ENCODE measurements around the gene MEGF6. TPM values are rescaled to one million over a fixed set of nuclear protein-coding genes. Genes with fewer than 3 reads are reported as not detected.

MEGF6 gene
- polyA plus RNA-seq, 12 donors = 6.0 to 59.7 (median 11.5) TPM; not detected in 1

GRCh38 chr1:3505161-3505560 is 106.1 kb downstream of the MEGF6 start:
- no peak for DNase-seq

DNA sequence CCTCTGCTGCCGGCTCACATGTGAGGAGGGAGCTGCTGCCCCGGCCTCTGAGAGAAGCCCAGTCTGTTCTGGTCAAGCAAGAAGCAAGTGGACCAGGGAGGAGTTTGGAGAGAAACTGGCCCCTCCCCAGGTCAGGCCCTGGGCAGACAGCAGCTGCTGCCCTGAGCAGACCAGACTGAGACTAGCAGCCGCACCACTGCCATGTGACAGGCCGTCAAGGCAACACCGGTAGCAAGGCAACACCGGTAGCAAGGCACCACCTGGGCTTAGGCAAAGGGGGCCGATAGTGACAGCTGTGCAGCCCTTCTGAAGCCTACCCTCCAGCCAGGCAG is 106.5 kb downstream of the MEGF6 start:
- no peak for DNase-seq

DNA sequence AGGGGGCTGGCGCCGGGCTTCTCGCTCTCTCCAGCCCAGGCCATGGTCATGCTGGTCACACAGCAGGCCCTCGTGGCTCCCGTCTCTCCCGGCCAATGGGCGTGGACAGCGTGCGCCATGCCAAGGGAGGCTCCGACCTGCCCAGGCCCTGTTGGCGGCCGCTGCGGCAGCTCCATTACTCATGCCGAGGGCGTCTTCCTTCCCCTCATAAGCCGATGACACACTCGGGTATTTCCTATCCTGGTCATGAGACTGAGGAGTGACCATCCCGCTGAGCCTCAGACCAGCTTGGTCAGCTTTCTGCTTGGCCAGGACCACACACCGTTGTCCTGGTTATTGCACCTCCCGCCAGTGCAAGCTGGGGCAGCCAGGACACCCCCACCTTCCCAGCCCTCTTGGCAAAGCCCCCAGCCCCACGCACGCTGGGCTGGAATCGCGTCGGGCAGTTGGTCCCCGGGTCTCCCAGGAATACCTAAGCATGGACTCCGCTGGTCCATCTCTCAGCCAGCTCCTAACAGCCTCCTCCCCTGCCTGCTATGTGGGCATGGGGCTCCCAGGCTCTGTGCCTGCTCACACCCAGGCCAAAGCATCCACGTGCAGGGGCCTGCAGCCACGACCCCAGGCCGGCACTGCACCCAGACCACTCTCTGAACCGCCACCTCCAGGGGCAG is 107.0 kb downstream of the MEGF6 start:
- no peak for DNase-seq

DNA sequence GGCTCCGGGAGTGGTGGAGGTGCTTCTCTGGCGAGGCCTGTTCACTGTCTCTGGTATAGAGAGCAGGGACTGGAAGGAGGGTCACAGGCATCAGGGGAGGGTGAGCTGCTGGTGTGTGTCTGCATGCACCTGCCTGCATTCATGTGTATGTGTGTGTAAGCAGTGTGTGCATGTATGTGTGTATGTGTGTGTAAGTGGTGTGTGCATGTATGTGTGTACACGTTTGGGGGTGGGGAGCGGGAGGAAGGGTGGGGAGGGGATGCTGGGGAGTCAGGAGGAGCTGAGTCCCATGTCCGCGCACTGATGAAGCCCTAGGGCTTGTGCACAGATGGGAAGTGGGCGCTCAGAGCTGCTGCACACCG is 107.8 kb downstream of the MEGF6 start:
- no peak for DNase-seq

- DNase-seq = no peak
Observed at GRCh38 chr1:3502641-3503524, 108.4 kb downstream of the MEGF6 start.

- DNase-seq = peak; percentile 48
Observed at GRCh38 chr1:3501856-3502640, 109.3 kb downstream of the MEGF6 start.

GRCh38 chr1:3501437-3501836 is 109.9 kb downstream of the MEGF6 start:
- DNase-seq = no peak

DNA sequence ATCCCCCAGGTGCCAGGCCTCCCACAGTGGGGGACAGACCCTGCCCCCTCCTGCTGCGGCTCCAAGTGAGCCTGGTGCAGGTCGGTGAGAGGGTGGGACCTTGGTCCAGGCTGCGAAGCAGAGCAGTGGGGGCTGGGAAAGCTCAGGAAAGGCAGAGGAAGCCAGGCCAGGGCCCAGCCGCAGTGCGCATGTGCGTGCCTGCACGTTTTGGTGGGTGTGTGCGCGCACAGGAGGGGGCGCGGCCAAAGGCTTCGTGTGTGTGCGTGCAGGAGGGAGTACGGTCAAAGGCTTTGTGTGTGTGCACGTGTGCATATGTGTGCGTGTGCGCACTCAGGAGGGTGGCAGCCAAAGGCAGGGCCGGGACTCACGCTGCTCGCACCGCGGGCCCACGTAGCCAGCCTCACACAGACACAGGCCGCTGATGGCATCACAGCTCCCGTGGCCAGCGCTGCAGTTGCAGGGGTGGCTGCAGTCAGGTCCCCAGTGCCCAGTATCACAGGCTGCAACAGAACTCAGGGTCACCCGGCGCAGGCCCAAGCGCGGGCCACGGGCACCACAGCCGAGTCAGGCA is 111.0 kb downstream of the MEGF6 start:
- no peak for DNase-seq

GRCh38 chr1:3499611-3500010 is 111.7 kb downstream of the MEGF6 start:
- DNase-seq = no peak

DNA sequence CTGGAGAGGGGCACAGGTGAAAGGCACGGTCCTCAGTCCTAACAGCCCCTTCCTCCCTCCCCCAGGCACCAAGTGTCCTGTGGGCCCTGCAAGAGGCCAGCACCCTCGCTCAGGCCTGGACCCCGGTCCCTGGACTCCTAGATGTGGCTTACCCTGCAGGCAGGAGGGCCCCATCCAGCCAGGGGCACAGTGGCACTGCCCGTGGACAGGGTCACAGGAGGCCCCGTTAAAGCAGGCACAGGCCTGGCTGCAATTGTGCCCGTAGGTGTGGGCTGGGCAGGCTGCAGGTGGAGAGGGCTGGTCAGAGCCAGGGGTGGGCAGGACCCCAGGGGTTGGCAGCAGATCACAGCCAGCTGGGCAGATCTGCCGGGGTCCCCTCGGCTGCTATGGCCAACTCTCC is 112.3 kb downstream of the MEGF6 start:
- DNase-seq = no peak

DNA sequence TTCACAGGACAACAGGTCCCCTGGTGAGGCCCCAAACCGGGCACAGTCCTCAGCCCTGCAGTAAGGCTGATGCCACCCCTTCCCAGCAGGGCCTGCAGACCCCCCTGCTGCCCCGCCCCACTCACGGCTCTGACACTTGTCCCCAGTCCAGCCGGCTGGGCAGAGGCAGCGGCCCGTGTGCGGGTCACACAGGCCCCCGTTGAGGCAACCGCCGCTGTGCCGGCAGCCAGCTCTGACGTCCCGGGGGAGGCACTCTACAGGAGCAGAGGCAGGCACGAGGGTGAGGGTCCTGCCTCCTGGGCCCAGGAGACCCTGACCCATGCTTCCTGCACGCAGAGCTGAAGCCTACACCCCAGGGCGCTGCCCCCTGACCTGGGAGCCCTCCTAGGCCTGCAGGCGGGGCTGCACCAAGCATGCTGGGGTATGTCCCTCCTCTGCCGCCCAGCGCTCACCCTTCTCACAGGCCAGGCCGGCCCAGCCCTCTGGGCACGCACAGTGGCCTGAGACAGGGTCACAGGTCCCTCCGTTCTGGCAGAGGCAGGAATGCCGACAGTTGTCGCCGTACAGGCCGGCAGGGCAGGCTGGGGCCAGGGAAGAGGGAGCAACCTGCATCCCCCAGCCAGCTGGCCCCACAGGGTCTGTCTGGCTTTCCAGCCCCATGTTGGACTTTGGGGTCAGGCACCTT is 112.9 kb downstream of the MEGF6 start:
- no peak for DNase-seq

DNA sequence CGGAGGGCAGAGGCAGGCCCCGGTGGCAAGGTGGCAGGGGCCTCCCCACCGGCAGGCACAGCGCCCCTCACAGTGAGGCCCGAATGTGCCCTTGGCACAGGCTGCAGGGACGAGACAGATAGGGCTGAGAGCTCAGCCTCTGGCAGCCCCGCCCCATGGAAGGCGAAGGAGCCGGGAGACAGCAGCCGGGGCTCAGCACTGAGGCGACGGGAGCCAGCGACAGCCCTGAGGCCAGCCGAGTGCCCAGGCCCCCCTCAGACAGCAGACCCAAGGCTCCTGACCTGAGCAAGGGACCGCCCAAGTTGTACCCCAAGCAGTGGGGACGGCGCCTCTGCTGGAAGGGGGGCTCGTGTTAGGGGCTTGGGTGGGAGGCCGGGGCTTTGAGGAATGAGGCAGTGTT is 113.8 kb downstream of the MEGF6 start:
- no peak for DNase-seq

DNA sequence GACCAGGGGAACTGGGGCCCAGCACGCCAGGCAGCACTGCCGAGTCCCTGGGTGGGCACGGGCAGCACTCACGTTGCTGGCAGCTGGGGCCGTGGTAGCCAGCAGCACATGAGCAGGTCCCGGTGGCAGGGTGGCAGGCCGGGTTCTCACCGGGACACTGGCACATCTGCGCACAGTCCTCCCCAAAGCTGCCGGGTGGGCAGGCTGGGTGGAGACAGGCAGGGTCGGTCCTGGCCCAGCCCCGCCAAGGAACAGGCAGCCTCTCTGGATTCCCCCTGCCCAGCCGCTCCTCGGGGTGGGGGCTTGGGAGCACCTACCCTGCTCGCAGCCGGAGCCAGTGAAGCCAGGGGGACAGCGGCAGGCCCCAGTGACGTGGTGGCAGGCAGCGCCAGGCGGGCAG is 114.4 kb downstream of the MEGF6 start:
- DNase-seq = no peak

DNA sequence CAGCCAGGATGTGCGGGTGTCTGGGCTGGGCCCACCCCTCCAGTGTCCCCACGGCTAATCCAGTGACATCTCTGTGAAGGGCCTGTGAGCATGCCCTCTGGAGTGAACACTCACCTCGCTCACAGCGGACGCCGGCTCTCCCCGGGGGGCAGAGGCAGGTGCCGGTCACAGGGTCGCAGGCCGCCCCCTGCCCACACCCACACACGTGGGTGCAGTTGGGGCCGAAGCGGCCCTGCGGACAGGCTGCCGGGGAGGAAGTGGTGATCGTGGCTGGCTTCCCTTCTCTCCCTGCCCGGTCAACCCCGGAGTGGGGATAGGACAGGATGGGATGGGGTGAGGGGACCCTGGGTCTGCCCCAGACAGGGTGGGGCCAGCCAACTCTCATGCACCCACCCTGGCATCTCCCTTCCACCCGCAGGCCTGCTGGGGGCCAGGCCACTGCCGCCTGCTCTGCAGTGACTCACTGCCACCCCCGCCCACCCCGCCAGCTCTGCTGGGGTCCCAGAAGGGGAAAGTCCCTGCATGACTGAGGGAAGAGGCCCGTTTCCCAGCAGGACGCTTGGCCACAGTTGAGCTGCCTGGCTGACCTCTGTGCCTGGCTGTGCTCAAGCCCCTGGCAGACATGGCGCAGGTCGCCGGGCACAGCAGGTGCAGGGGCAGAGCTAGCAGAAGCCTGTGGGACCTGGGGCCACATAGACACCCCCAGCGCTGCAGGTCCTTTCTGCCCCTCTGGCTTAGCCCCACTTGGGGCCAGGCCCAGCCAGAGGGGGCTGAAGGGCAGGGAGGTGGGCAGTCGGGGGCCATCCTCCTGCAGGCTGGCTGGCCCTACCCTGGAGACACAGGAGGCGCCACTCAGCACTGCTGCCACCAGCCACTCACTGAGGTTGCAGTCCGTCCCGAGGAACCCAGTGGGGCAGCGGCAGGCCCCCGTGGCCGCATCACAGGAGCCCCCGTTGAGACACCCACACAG is 115.2 kb downstream of the MEGF6 start:
- no peak for DNase-seq

- no peak for DNase-seq
Observed at GRCh38 chr1:3494321-3495308, 116.7 kb downstream of the MEGF6 start.

- DNase-seq = no peak
Observed at GRCh38 chr1:3492545-3493246, 118.6 kb downstream of the MEGF6 start.

DNA sequence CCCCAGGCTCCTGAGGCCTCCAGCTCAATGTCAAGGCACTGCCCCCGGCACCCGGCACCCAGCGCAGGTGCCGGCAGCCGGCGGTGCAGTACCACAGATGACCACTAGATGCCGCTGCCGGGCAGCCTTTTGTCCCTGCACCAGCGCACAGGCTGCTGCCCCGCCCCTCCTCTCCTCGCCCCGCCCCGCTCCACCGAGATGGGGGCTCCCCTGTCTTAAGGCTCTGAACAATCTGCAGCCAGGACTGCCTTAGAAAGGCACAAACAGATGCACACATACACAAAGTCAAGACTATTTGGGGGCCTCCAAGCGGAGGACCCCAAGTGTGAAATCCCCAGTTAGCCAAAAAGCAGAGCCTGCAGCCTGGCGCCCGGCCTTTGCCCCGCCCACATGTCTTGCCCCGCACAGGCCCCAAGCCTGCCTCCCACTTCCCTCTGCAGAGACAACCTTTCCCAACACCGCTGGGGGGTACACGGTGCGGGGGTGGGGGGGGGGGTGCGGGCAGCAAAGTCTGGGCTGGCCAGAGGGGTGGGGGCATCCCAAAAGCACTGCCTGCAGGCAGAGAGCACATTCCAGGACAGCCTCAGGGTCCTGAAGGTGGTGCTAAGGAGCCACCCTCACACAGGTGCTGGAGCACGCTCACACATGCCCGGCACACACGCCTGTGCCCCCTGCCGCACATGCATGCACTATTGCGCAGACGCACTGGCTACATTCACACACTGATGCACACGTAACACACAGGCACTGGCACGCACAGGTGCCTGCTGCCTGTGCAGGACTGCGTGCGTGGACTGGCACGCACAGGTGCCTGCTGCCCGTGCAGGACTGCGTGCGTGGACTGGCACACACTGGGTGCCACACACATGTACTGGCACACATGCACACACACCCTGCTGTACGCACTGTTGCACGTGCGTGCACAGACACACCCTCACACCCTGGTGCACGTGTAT is 119.7 kb downstream of the MEGF6 start:
- peak; percentile 66 for DNase-seq

Data from muscle of arm (tissue), 12 donors.